Left lung (tissue), 10 donors: ENCODE data around the gene UXS1. TPM values are rescaled to one million over a fixed set of nuclear protein-coding genes. Genes with fewer than 3 reads are reported as not detected.
"Not testable (repeated sequence)": the region's sequence is repeated elsewhere in the genome, so short reads cannot be mapped to it uniquely, and the experiment has no call there.

Experiments
- ATAC-seq: fragments of 200-7000 bp; cut with Tn5 transposase; one replicate; pipeline ENCODE4 v1.9.1; 2020; ENCODE audit warnings: moderate library complexity
- DNase-seq, 4 donors: peaks; one replicate each; pipeline ENCODE4 v3.0.0-alpha.2; 2013 to 2020
- H3K27ac ChIP-seq, 2 donors: fragments of 200-600 bp; sonication (generic) in 1 of 2; one replicate each; pipeline versions ENCODE4 v1.5.0 to v1.8.0; 2020 to 2021
- H3K27me3 ChIP-seq, 2 donors: fragments of 200-600 bp; sonication (generic) in 1 of 2; one replicate each; pipeline versions ENCODE4 v1.5.0 to v1.8.0; 2020 to 2021
- H3K36me3 ChIP-seq, 2 donors: fragments of 200-600 bp; sonication (generic) in 1 of 2; one replicate each; pipeline versions ENCODE4 v1.5.0 to v1.8.0; 2020 to 2021
- H3K4me1 ChIP-seq, 2 donors: fragments of 200-600 bp; one replicate each; pipeline ENCODE4 v1.8.0; 2021
- H3K4me3 ChIP-seq, 2 donors: fragments of 200-600 bp; sonication (generic) in 1 of 2; one replicate each; pipeline versions ENCODE4 v1.5.0 to v1.8.0; 2020 to 2021; ENCODE audit warnings: mild to moderate bottlenecking in 1 of 2
- H3K9me3 ChIP-seq, 2 donors: fragments of 200-600 bp; sonication (generic) in 1 of 2; one replicate each; pipeline versions ENCODE4 v1.5.0 to v1.8.0; 2020 to 2021
- CTCF ChIP-seq, 2 donors: fragments of 200-600 bp; sonication (generic) in 1 of 2; IDR thresholded peaks; one replicate each; pipeline versions ENCODE4 v1.5.0 to v1.8.0; 2021; ENCODE audit warnings: antibody characterized with exemption in 2 of 2
- intact Hi-C, 2 donors: fragments of 100-400 bp; cut with DNase I; formaldehyde crosslinking; loops; one replicate each; pipeline versions ENCODE4 v1.11.2 to v1.14.2; 2022
- polyA plus RNA-seq, 6 donors: library from polyadenylated mRNA; unstranded; fragments of 120-200 nt; gene quantifications; one replicate each; pipeline ENCODE4 v1.2.1, GENCODE V29; 2013; ENCODE audit not compliant: insufficient read length in 6 of 6
- total RNA-seq, 2 donors: library from RNA; stranded (reverse); fragmentation: NEBNext Ultra II Directional; extraction: Animal tissue kit (Norgen Biotek cat#: 25700); gene quantifications; one replicate each; pipeline ENCODE4 v1.2.1, GENCODE V29; 2021
- donor health status: DM: no; HTN: yes; CAD: no.
- donor health status: DM: no; HTN: no; CAD: no.

The UXS1 gene
- total and polyA plus RNA-seq, 8 donors = 46.9 to 98.5 (median 87.4) TPM

GRCh38 chr2:106232638-106233349 lies 38.7 kb upstream of the UXS1 start:
- H3K27me3 ChIP-seq = no peaks in the 10 kb centered on the region
- TF ChIP-seq CTCF (IDR thresholded peaks at IDR 0.05) = no peak
- no peak for ATAC-seq
- no peaks in the 10 kb centered on the region for H3K36me3 ChIP-seq
- H3K27ac ChIP-seq = no peak overlapping the region
- H3K4me1 ChIP-seq = no peaks in the 10 kb centered on the region
- no peak for DNase-seq
- intact Hi-C loops = no loop called here
- peaks cover 0 to 33% of the 10 kb centered on the region in 2 donors for H3K9me3 ChIP-seq
- H3K4me3 ChIP-seq = no peak overlapping the region

- H3K36me3 ChIP-seq = no peaks in the 10 kb centered on the region
Observed at GRCh38 chr2:106223347-106223746, 29.2 kb upstream of the UXS1 start.

GRCh38 chr2:106222057-106222456 lies 28.0 kb upstream of the UXS1 start:
- intact Hi-C loops, H3K27ac ChIP-seq, H3K4me3 ChIP-seq, H3K9me3 ChIP-seq, ATAC-seq, H3K36me3 ChIP-seq, H3K4me1 ChIP-seq, H3K27me3 ChIP-seq, DNase-seq: not testable (repeated sequence)

More at GRCh38 chr2:106223347-106223746, 29.2 kb upstream of the UXS1 start:
- Histone ChIP-seq H3K27ac (no peak overlapping the region), H3K4me3 (no peak overlapping the region), H3K9me3 (no peaks in the 10 kb centered on the region), H3K4me1 (no peaks in the 10 kb centered on the region), H3K27me3 (no peaks in the 10 kb centered on the region)
- no peak for TF ChIP-seq CTCF (IDR thresholded peaks at IDR 0.05)
- ATAC-seq (no peak), DNase-seq (no peak)
- intact Hi-C loops = no loop called here

- no peaks in the 10 kb centered on the region for H3K36me3 ChIP-seq
- H3K27me3 ChIP-seq = no peaks in the 10 kb centered on the region
- DNase-seq (no peak), ATAC-seq (no peak)
- H3K27ac ChIP-seq = no peak overlapping the region
- no peaks in the 10 kb centered on the region for H3K9me3 ChIP-seq
- intact Hi-C loops = no loop called here
- no peak overlapping the region for H3K4me3 ChIP-seq
- no peaks in the 10 kb centered on the region for H3K4me1 ChIP-seq
- no peak for TF ChIP-seq CTCF (IDR thresholded peaks at IDR 0.05)
Observed at GRCh38 chr2:106219813-106220212, 25.7 kb upstream of the UXS1 start.

GRCh38 chr2:106219157-106219556 lies 25.1 kb upstream of the UXS1 start:
- H3K27me3 ChIP-seq, H3K4me1 ChIP-seq, DNase-seq, H3K4me3 ChIP-seq, intact Hi-C loops, H3K9me3 ChIP-seq, ATAC-seq, H3K27ac ChIP-seq, H3K36me3 ChIP-seq: not testable (repeated sequence)

GRCh38 chr2:106208874-106209273 lies 14.8 kb upstream of the UXS1 start:
- Histone ChIP-seq H3K27me3 (no peaks in the 10 kb centered on the region), H3K27ac (no peak overlapping the region), H3K9me3 (no peaks in the 10 kb centered on the region), H3K4me3 (no peak overlapping the region), H3K4me1 (no peaks in the 10 kb centered on the region), H3K36me3 (no peaks in the 10 kb centered on the region)
- intact Hi-C loops = no loop called here
- no peak for TF ChIP-seq CTCF (IDR thresholded peaks at IDR 0.05)
- no peak for ATAC-seq
- DNase-seq = no peak
